Caki2 (cell line): ENCODE results near the gene COX8A. TPM values are rescaled to one million over a fixed set of nuclear protein-coding genes. Genes with fewer than 3 reads are reported as not detected.

ENCODE experiments used
- DNase-seq: peaks from one replicate; pipeline ENCODE4 v3.0.0-alpha.2; 2015; ENCODE audit warnings: low read depth
- in situ Hi-C: cut with HindIII; loops from 2 replicates; pipeline ENCODE4 v1.10.0; 2016; ENCODE audit warnings: low sequenced_read_pairs, low pct_unique_long_range_greater_than_20kb, mixed read lengths
- total RNA-seq: library from RNA; depleted of rRNA; stranded (reverse); fragments of >200 nt; shearing (Covaris generic); gene quantifications from 2 replicates; pipeline ENCODE4 v1.2.3, GENCODE V29; 2014; ENCODE audit warnings: low replicate concordance; rRNA removed

Gene COX8A, protein sequence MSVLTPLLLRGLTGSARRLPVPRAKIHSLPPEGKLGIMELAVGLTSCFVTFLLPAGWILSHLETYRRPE
- total RNA-seq: 573 and 596 TPM in 2 replicates

DNA sequence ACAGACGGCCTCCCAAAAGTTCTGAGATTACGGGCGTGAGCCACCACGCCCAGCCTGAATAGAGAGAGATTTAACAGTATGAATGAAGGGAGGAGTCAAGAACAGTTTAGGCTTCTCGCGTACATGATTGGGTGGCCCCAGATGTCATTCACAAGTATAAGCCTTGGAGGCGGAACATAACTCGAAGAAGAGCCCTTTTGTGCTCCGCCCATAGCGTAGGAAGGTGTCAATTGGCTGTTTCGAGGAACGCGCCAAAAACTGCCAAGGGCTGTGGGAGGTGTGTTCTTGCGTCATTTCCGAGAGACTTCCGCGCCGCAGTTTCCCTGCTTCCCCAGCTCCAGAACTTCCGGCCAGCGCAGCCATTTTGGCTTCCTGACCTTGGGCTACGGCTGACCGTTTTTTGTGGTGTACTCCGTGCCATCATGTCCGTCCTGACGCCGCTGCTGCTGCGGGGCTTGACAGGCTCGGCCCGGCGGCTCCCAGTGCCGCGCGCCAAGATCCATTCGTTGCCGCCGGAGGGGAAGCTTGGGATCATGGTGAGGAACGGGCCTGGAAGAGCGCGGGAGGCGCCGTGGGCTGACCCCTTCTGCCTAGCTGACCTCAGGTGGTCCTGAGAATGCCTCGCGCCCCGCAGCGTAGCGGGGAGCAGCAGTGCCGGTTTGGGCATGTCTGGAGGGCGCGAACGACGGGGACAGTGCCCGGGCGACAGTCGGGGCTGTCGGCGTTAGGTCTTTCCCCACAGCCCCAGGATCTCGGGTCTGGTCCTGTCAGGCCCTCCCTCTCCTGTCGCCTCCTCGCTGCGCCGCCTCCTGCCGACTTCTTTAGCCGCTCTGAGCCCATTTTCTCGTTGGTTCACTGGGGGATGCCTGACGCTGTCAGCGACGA is at the start of gene COX8A:
TSS of gene COX8A (plus strand) at position 362 of the 885 bp plus-strand sequence. CDS start at position 423, 61 bp downstream.
- DNase-seq: peak; percentile 98
- in situ Hi-C loops: no loop called here

GRCh38 chr11:63929616-63930015 is 44.8 kb upstream of the COX8A start:
- no peak for DNase-seq
- in situ Hi-C loops: no loop called here

DNA sequence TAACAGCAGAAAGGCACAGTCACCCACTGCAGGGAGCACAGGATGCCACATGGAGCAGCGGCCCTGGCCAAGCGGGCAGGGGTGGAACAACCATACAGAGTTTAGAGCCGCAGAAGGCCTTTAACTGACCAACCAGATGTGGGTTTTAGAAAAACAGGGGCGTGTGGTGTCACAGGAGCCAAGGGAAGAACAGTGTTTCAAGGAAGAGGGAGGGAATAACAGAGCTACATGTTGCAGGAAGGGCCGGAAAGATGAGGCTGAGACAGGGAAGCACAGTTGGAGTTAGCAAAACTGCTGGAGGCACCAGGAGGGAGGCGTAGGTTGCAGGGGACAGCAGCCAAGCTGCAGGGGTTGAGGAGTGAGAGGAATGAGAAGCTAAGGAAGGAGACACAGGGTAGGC is 43.4 kb upstream of the COX8A start:
- in situ Hi-C loops: no loop called here
- DNase-seq: no peak

DNA sequence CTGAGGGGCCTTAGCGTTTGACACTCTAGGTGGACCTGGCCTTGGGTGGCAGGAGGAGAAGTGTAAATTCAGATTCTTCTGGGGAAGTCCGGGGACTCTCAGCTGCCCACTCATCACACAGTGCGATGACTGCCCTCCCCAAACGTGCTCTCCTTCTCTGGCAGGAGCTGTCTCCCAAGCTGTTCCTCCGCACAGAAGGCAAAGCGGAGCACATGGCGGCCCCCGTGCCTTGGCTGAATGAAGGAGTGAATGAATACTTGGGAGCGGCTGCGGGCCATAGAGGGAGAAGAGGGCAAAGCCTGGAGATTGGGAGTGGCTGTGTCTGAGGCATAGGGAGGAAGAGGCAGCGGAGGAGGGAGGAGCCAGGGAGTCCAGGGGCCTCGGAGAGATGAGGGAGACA is 42.5 kb upstream of the COX8A start:
- no peak for DNase-seq
- in situ Hi-C loops: no loop called here

GRCh38 chr11:63933459-63933858 is 41.0 kb upstream of the COX8A start:
- in situ Hi-C loops: no loop called here
- no peak for DNase-seq

DNA sequence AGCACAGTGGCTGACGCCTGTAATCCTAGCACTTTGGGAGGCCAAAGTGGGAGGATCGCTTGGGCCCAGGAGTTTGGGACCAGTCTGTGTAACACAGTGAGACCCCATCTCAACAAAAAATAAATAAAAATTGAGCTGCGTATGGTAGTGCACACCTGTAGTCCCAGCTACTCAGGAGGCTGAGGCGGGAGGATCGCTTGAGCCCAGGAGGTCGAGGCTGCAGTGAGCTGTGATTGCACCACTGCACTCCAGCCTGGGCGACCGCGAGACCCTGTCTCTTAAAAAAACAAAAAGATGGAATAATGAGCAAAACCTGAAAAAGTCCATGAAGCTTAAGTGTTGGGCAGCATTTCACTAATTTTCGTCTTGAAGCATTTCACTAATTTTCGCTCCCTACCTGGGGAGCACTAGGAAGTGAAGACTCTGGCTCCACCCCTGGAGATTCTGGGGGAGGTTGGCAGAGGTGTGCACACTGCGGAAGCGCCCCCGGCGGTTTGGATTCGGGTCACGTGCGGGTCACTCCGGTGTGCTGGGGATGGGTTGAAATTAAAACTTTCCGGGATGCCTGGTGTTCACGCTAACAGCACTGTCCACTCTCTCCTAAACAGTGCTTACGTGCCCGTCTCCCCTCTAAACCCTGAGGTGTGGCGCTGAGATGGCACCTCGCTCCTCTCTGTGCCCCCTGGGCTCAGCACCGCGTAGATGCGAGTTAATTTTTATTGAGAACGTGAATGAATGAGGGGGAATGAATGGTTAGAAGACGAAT is 36.5 kb upstream of the COX8A start:
- in situ Hi-C loops: no loop called here
- DNase-seq: no peak

DNA sequence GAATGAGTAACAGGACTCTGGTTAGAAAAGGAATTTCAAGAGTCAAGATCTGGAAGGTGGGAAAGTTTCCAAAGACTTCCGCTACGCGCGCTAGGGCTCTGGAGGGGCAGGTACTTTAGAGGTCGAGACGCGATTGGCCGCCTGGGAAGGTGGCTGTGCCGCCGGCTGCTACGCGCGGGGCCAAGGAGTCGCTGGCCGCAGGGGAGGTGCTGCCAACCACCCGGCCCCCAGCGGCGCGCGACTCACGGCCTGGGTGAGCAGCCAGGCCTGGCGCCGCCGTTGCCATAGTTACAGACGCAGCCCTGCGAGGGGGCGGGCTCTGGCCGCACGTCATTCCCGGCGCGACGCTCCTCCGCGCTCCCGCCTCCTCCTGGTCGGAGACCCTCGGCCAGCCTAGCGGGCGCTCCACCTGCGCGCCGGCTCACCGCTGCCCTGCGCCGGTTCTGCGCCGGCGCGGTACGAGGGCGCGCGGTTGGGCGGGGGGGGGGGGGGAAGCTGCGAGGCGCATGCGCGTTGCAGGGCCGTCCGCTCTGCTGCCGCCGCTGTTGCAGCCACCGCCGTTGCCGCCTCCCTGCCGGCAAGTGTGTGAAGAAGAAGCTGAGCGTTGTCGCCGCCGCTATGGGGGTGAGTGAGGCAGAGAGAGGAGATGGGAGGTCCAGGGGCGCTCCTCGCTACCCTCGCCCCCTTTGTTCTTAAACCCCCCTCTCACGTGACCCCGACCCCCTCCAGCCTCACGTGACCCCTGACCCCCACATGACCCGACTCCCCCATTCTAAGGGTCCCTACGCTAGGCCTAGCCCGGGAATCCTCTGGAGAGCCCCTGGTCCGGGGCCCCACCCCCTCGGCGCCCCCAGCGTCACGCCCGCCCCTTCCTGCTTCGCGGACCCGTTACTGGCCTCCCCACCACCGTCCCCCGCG is 35.7 kb upstream of the COX8A start, which contains the start of gene NAA40:
TSS of gene NAA40 (plus strand) at position 524 of the 918 bp plus-strand sequence. CDS start at position 619, 95 bp downstream.
- DNase-seq: peak; percentile 98
- in situ Hi-C loops: no loop called here

- in situ Hi-C loops: no loop called here
- DNase-seq: peak; percentile 5
Observed at GRCh38 chr11:63939397-63939891, 35.0 kb upstream of the COX8A start.

- in situ Hi-C loops: no loop called here
- no peak for DNase-seq
Observed at GRCh38 chr11:63940786-63941185, 33.6 kb upstream of the COX8A start.

- in situ Hi-C loops: no loop called here
- no peak for DNase-seq
Observed at GRCh38 chr11:63941901-63942300, 32.5 kb upstream of the COX8A start.

DNA sequence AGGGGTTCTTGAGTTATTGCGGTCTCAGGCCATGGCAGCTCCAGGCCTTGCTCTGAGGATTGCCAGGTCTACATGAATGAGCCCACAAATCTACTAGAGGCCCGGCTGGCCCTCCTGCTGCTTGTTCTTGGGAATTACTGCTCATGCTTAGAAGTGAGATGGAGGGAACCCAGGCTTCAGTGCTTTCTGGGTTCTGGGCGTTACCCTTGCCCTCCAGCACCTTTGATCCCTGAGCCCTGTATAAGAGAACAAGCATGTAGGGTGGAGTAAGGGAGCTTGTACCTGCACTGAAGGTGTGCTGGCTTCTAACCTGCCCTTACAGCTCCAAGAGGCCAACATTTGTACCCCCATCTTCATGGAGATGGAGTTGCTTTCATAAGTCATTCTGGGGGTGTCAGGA is 31.6 kb upstream of the COX8A start:
- no peak for DNase-seq
- in situ Hi-C loops: no loop called here

- in situ Hi-C loops: no loop called here
- no peak for DNase-seq
Observed at GRCh38 chr11:63944987-63945386, 29.4 kb upstream of the COX8A start.

GRCh38 chr11:63945477-63946163 is 28.8 kb upstream of the COX8A start:
- in situ Hi-C loops: no loop called here
- DNase-seq: peak; percentile 48

GRCh38 chr11:63951779-63952536 is 22.5 kb upstream of the COX8A start:
- in situ Hi-C loops: no loop called here
- no peak for DNase-seq

- no peak for DNase-seq
- in situ Hi-C loops: no loop called here
Observed at GRCh38 chr11:63952570-63952969, 21.9 kb upstream of the COX8A start.

DNA sequence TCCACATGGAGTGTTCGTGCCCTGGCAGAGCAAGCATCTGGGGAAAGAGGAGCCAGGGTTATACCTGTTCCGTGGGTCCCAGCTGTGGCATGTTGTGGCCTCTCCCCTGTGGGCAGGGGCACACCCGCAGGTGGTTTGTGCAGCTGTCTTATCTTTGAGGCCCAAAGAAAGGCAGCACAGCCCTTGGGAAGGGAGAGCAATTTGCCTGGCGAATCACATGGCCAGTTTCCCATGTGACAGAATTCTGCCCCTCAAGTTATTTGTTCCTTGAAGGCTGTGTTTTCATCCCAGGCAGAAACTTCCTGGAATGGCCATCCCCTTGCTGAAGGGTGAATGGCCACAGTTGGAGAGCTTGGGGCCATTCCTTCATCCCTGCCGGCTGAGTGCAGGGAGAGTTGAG is 16.4 kb upstream of the COX8A start:
- DNase-seq: no peak
- in situ Hi-C loops: no loop called here
